Astrocyte of the cerebellum (primary cell): ENCODE results near the gene GHDC.
A peak's percentile ranks its signal among the peaks of the same experiment; 100 is the strongest.
"Not testable (repeated sequence)": the region's sequence is repeated elsewhere in the genome, so short reads cannot be mapped to it uniquely, and the experiment has no call there.

Experiments used
- DNase-seq: peaks from one replicate; pipeline ENCODE4 v3.0.0-alpha.2; 2011; ENCODE audit warnings: low read depth
- H3K4me3 ChIP-seq: 2 replicates; pipeline ENCODE4 v1.5.1; 2011; ENCODE audit warnings: mild to moderate bottlenecking, low read depth, low read length, moderate library complexity
- in situ Hi-C: cut with HindIII; loops from 2 replicates; pipeline ENCODE4 v1.10.0; 2017; ENCODE audit warnings: low sequenced_read_pairs
- TF ChIP-seq, protein P1 (sequence below): IDR thresholded peaks from 2 replicates; pipeline ENCODE4 v1.5.1; 2012; ENCODE audit warnings: low read length, low read depth, moderate library complexity, mild to moderate bottlenecking; ENCODE audit errors: missing control alignments

GHDC gene, protein sequence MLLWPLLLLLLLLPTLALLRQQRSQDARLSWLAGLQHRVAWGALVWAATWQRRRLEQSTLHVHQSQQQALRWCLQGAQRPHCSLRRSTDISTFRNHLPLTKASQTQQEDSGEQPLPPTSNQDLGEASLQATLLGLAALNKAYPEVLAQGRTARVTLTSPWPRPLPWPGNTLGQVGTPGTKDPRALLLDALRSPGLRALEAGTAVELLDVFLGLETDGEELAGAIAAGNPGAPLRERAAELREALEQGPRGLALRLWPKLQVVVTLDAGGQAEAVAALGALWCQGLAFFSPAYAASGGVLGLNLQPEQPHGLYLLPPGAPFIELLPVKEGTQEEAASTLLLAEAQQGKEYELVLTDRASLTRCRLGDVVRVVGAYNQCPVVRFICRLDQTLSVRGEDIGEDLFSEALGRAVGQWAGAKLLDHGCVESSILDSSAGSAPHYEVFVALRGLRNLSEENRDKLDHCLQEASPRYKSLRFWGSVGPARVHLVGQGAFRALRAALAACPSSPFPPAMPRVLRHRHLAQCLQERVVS

DNA sequence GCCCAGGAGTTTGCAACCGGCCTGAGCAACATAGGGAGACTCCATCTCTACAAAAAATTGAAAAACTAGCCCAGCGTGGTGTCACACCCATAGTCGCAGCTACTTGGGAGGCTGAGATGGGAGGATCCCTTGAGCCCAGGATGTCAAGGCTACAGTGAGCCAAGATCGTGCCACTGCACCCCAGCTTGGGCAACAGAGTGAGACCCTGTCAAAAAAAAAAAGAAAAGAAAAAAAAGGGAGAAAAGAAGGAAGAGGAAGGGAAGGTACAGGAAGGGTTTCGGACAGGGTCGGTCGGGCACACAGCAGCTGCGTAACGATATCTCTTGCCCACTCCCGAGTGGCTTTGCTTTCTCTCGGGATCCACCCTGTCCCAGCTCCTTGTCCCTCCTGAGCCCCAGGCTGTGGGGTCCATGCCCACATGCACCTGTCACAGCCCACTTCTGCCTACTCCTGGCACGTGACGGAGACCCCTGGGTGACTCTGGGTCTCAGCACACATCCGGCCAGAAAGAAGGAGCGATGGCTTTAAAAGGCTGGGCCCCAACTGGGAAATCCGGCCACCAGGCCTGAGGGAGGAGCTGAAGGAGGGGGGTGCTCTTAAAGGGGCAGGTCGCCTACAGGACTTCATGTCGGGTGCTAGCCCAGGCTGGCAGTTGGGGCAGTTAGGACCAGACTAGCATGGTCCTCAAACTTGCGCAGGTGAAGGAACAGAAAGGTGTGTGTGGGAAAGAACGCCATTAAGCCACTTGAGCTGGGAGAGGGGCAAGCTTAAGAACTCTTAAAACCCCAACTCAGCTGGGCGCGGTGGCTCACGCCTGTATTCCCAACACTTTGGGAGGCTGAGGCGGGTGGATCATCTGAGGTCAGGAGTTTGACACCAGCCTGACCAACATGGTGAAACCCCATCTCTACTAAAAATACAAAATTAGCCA, at the start of gene GHDC:
GHDC (minus strand) TSS at position 526 of the 931 bp plus-strand sequence. CDS start 913 bp downstream, outside the sequence.
- DNase-seq, result no peak
- H3K4me3 ChIP-seq, result peak within 1 kb of the TSS; percentile 48
- in situ Hi-C loops, result no loop called here
- TF ChIP-seq, protein P1, sequence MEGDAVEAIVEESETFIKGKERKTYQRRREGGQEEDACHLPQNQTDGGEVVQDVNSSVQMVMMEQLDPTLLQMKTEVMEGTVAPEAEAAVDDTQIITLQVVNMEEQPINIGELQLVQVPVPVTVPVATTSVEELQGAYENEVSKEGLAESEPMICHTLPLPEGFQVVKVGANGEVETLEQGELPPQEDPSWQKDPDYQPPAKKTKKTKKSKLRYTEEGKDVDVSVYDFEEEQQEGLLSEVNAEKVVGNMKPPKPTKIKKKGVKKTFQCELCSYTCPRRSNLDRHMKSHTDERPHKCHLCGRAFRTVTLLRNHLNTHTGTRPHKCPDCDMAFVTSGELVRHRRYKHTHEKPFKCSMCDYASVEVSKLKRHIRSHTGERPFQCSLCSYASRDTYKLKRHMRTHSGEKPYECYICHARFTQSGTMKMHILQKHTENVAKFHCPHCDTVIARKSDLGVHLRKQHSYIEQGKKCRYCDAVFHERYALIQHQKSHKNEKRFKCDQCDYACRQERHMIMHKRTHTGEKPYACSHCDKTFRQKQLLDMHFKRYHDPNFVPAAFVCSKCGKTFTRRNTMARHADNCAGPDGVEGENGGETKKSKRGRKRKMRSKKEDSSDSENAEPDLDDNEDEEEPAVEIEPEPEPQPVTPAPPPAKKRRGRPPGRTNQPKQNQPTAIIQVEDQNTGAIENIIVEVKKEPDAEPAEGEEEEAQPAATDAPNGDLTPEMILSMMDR, result no peak

DNA sequence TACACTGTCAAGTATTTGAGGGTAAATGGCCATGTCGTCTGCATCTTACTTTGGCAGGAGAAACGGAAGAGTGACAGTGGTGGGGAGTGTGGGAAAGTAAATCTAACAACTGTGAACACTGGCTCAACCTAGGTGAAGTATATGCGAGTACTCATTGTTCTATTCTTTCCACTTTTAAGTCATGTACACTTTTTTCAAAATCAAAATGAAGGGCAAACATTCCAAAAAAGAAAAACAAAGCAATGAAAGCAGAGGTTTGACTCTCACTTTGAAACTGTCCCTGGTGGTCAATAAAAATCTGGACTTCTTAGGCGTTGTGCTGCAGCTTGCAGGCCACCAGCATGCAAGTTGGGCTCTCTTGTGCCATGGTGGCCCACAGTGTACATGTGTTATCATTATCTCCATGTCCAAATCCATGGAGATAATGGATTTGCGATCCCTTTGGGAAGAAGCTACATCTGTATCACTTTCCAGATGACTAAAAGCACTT, 49.2 kb upstream of the GHDC start:
- DNase-seq, result no peak
- TF ChIP-seq, protein P1, result no peak
- in situ Hi-C loops, result no loop called here
- H3K4me3 ChIP-seq, result no peak overlapping the region

DNA sequence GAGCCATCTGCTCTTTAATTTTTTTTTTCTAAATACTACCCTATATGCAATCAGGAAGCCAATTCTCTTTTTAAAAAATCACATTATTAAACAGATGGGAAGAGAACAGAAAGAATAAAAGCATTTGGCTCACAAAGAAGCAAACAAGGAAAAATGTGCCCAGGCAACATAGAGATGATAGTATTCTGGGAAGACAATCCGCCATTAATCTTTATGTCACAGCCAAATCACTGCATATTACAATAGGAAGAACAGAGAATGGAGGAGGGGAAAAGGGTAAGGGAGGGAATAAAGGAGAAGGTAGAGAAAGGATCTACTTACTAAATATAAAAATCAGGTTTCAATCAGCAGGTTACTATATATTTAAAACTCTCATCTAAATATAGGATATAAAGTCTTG, 47.6 kb upstream of the GHDC start:
- DNase-seq, result no peak
- TF ChIP-seq, protein P1, result no peak
- in situ Hi-C loops, result no loop called here
- no peak overlapping the region for H3K4me3 ChIP-seq

DNA sequence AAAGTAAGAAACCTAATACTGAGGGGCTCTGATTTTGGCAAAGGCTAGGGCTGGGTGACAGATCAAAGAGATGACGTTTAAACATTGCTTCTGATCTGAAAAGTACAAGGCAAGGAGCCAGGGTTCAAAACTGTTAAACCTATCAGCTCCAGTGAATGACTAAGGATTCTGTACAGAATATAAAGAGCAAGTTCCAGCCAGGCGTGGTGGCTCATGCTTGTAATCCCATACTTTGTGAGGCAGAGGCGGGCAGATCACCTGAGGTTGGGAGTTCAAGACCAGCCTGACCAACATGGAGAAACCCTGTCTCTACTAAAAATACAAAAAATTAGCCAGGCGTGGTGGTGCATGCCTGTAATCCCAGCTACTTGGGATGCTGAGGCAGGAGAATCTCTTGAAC, 46.6 kb upstream of the GHDC start:
- in situ Hi-C loops, DNase-seq: not testable (repeated sequence)

DNA sequence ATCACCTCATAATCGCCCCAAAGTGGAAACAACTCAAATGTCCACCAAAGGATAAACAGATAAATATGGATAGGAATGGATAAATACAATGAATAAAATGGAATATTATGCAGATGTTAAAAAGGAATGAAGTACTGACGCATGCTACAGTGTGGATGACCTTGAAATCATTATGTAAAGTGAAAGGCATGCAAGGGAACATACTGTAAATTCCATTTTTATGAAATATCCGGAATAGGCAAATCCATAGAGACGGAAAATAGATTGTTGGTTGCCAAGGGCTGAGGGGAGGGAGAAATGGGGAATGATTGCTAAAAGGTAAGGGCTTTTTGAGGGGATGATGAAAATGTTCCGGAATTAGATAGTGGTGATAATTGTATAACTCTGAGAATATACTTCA, 45.9 kb upstream of the GHDC start:
- DNase-seq, result no peak
- TF ChIP-seq, protein P1, result no peak
- H3K4me3 ChIP-seq, result no peak overlapping the region
- in situ Hi-C loops, result no loop called here

More for the DNA sequence above, 46.6 kb upstream of the GHDC start:
- not testable (repeated sequence) for H3K4me3 ChIP-seq

DNA sequence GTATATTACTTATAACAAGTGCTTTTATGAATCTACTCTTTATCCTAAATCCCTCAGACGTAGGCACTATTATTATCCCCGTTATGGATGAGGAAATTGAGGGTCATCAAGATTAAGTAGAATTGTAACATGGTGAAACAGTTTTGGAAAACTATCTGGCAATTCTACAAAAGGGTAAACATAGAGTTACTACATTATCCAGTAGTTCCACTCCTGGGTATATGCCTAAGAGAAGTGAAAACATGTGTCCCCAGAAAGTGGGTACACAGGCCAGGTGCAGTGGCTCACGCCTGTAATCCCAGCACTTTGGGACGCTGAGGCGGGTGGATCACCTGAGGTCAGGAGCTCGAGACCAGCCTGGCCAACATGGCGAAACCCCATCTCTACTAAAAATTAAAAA, 45.3 kb upstream of the GHDC start:
- DNase-seq, in situ Hi-C loops, H3K4me3 ChIP-seq: not testable (repeated sequence)

DNA sequence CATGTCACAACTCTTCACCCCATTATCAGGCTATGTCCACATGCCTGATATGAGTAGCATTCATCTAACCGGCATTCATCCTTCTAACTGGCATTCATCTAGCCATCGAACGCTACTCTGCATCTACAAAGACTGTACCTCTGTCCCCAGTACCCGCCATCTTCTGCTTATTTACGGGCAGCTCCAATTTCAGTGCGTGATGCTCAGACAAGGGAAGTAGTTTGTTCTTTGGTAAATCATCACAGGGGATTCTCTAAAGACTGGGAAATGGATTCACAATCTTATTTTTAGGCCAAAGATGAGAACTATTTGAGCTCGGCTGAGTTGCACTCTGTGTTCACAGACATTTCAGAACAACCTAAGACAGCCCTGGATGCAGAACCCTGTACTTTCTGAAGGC, 42.5 kb upstream of the GHDC start:
- TF ChIP-seq, protein P1, result no peak
- H3K4me3 ChIP-seq, result no peak overlapping the region
- DNase-seq, result no peak
- in situ Hi-C loops, result no loop called here
